Stimulated activated CD8-positive, alpha-beta memory T cell treated with anti-CD3 and anti-CD28 coated beads, Interleukin-2, amount 100 ng/mL, for 48 hours (primary cell): ENCODE data around the gene API5.
"Not testable (repeated sequence)": the region's sequence is repeated elsewhere in the genome, so short reads cannot be mapped to it uniquely, and the experiment has no call there.

ENCODE experiments used
- DNase-seq, 2 donors: peaks; one replicate each; pipeline ENCODE4 v3.0.0-alpha.2; 2020; ENCODE audit warnings: low read depth in 2 of 2

The API5 gene

GRCh38 chr11:43311791-43312607, at the start of gene API5:
API5 (plus strand) TSS chr11:43311996; CDS start chr11:43312128, 132 bp downstream.
- peak; percentile 85 to 88 for DNase-seq

- no peak for DNase-seq
Measured at GRCh38 chr11:43267856-43268580, 43.8 kb upstream of the API5 start.

- DNase-seq: no peak
Measured at GRCh38 chr11:43268786-43269185, 43.0 kb upstream of the API5 start.

- no peak for DNase-seq
Measured at GRCh38 chr11:43269254-43269918, 42.4 kb upstream of the API5 start.

- no peak for DNase-seq
Measured at GRCh38 chr11:43270468-43270867, 41.3 kb upstream of the API5 start.

GRCh38 chr11:43278193-43278956, 33.4 kb upstream of the API5 start:
- no peak for DNase-seq

GRCh38 chr11:43282607-43283440, 29.0 kb upstream of the API5 start:
- peak; percentile 19 to 34 for DNase-seq

- DNase-seq: no peak
Measured at GRCh38 chr11:43285826-43286225, 26.0 kb upstream of the API5 start.

- DNase-seq: no peak
Measured at GRCh38 chr11:43289368-43289767, 22.4 kb upstream of the API5 start.

GRCh38 chr11:43298397-43298796, 13.4 kb upstream of the API5 start:
- DNase-seq: no peak

- no peak for DNase-seq
Measured at GRCh38 chr11:43315966-43316365, 4.2 kb downstream of the API5 start.

- peak; percentile 16 to 18 for DNase-seq
Measured at GRCh38 chr11:43316451-43316850, 4.7 kb downstream of the API5 start.

GRCh38 chr11:43327987-43328386, 16.2 kb downstream of the API5 start:
- no peak for DNase-seq

GRCh38 chr11:43328482-43328881, 16.7 kb downstream of the API5 start:
- DNase-seq: no peak

- DNase-seq: no peak
Measured at GRCh38 chr11:43341159-43341558, 29.4 kb downstream of the API5 start.

- DNase-seq: not testable (repeated sequence)
Measured at GRCh38 chr11:43351426-43351825, 39.6 kb downstream of the API5 start.

- DNase-seq: no peak
Measured at GRCh38 chr11:43354311-43354710, 42.5 kb downstream of the API5 start.

GRCh38 chr11:43356336-43356735, 44.5 kb downstream of the API5 start:
- no peak for DNase-seq

GRCh38 chr11:43358279-43358800, 46.5 kb downstream of the API5 start:
- no peak for DNase-seq

- peak; percentile 90 to 91 for DNase-seq
Measured at GRCh38 chr11:43358801-43359421, 47.1 kb downstream of the API5 start, which contains the start of gene TTC17. TTC17 (plus strand) TSS chr11:43358920; CDS start chr11:43358955, 35 bp downstream.
